Lower leg skin (tissue), 3 donors: ENCODE data around the gene GPRIN3.

ENCODE experiments used
- CTCF ChIP-seq, 3 donors: fragments of 450-650 bp; IDR thresholded peaks; one replicate each; pipeline ENCODE4 v1.5.1; 2016; ENCODE audit warnings: antibody characterized with exemption in 3 of 3, mild to moderate bottlenecking in 3 of 3, moderate library complexity in 2 of 3
- POLR2A ChIP-seq, 2 donors: fragments of 450-650 bp; IDR thresholded peaks; one replicate each; pipeline ENCODE4 v1.6.1; 2016 to 2017; ENCODE audit warnings: antibody characterized with exemption in 2 of 2, mild to moderate bottlenecking in 1 of 2, moderate library complexity in 1 of 2

- TF ChIP-seq CTCF (IDR thresholded peaks at IDR 0.05) (no peak), POLR2A (IDR thresholded peaks at IDR 0.05) (no peak)
Measured at GRCh38 chr4:89303177-89303576, 4.4 kb downstream of the GPRIN3 start.
